ENCODE measurements around the gene PRSS12. TPM values are rescaled to one million over a fixed set of nuclear protein-coding genes. Genes with fewer than 3 reads are reported as not detected.
"Not testable (repeated sequence)": the region's sequence is repeated elsewhere in the genome, so short reads cannot be mapped to it uniquely, and the experiment has no call there.

The PRSS12 gene
- polyA plus RNA-seq, 1 donor from 2014 or later, result 1.1 TPM

DNA sequence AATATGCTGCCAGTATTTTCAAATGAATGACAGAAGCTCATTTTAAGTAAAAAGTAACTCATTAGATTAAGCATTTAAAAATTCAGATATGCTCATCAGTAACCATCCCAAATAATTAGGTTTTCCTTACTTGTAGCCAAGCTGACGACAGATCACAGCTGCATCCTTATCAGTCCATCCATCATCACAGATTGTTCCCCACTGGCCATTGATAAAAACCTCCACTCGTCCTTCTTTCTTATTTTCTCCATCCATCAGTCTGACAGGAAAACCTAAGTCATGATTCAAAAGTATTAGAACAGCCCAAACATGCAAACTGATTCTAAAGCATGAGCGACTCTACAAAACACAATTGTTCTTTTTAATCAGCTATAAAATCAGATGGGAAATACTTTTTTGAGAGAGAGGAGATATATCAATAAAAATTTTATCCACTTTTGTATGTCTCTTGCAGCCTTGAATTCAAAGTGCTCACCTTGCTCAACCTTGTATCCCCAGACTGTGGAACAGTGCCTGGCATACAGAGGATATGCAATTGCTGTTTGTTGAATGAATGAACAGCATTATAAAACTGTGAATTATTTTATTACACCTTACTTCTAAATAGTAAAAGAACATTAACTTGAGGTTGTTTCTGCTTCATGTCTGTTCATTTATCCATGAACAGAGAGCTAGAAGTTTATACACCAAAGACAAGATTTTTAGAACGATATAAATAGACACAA, 44.3 kb downstream of the PRSS12 start:
- H3K36me3 ChIP-seq (ENCODE audit: insufficient read depth, low read length), result no peaks in the 10 kb centered on the region
- no peaks in the 10 kb centered on the region for H4K20me1 ChIP-seq (ENCODE audit: insufficient read depth)
- H3K27me3 ChIP-seq (ENCODE audit: insufficient read depth, low read depth, low read length), result no peaks in the 10 kb centered on the region
- no peaks in the 10 kb centered on the region for H3K9me3 ChIP-seq (ENCODE audit: low read length)
- H2AFZ ChIP-seq (ENCODE audit: low read depth, low read length), result no peak overlapping the region
- H3K9ac ChIP-seq (ENCODE audit: low read length), result no peak overlapping the region
- TF ChIP-seq RAD21 (conservative IDR thresholded peaks at IDR 0.05), result no peak
- no peak overlapping the region for H3K27ac ChIP-seq (ENCODE audit: low read length)
- no peaks in the 10 kb centered on the region for H3F3A ChIP-seq (ENCODE audit: insufficient read depth, low read length, poor library complexity, severe bottlenecking)
- no peaks in the 10 kb centered on the region for H3K79me2 ChIP-seq (replicated peaks; ENCODE audit: insufficient read depth, low read length)
- H3K4me3 ChIP-seq (ENCODE audit: low read length), result no peak overlapping the region
- H3K9me2 ChIP-seq (ENCODE audit: insufficient read depth, low read length), result no peaks in the 10 kb centered on the region
- no peak overlapping the region for H3K4me2 ChIP-seq (ENCODE audit: low read length)

DNA sequence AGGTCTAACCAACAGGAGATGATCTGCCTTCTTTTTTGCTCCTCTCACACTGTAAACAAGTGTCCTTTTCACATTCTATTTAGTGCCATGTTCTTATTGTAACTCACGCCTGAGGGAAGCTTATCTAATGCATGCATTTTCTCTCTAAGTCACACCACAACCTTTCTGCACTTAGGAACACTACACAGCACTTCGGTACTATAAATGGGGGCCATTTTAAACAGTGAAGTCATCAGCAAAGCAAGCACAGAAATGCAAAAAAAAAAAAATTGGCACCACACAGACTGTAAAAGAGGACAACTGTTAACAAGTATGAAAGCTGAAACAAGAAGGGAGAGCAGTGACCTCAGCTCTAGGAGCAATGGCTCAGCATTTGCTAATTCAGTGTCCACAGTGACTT, 45.2 kb downstream of the PRSS12 start:
- Histone ChIP-seq H4K20me1 (ENCODE audit: insufficient read depth) (no peaks in the 10 kb centered on the region), H3K27me3 (ENCODE audit: insufficient read depth, low read depth, low read length) (no peaks in the 10 kb centered on the region), H2AFZ (ENCODE audit: low read depth, low read length) (no peak overlapping the region), H3F3A (ENCODE audit: insufficient read depth, low read length, poor library complexity, severe bottlenecking) (no peaks in the 10 kb centered on the region), H3K36me3 (ENCODE audit: insufficient read depth, low read length) (no peaks in the 10 kb centered on the region), H3K9ac (ENCODE audit: low read length) (no peak overlapping the region), H3K79me2 (replicated peaks; ENCODE audit: insufficient read depth, low read length) (no peaks in the 10 kb centered on the region), H3K4me2 (ENCODE audit: low read length) (no peak overlapping the region), H3K4me3 (ENCODE audit: low read length) (no peak overlapping the region), H3K27ac (ENCODE audit: low read length) (no peak overlapping the region), H3K9me2 (ENCODE audit: insufficient read depth, low read length) (no peaks in the 10 kb centered on the region), H3K9me3 (ENCODE audit: low read length) (no peaks in the 10 kb centered on the region)
- no peak for TF ChIP-seq EP300 (conservative IDR thresholded peaks at IDR 0.05; ENCODE audit: poor library complexity, severe bottlenecking)
- no peak for TF ChIP-seq RAD21 (conservative IDR thresholded peaks at IDR 0.05)
- TF ChIP-seq EZH2 (IDR thresholded peaks at IDR 0.05; ENCODE audit: borderline replicate concordance, insufficient read depth, low read length, poor library complexity, severe bottlenecking), result no peak
- no peak for TF ChIP-seq SMC3 (conservative IDR thresholded peaks at IDR 0.05; ENCODE audit: poor library complexity)
- TF ChIP-seq, protein P1, sequence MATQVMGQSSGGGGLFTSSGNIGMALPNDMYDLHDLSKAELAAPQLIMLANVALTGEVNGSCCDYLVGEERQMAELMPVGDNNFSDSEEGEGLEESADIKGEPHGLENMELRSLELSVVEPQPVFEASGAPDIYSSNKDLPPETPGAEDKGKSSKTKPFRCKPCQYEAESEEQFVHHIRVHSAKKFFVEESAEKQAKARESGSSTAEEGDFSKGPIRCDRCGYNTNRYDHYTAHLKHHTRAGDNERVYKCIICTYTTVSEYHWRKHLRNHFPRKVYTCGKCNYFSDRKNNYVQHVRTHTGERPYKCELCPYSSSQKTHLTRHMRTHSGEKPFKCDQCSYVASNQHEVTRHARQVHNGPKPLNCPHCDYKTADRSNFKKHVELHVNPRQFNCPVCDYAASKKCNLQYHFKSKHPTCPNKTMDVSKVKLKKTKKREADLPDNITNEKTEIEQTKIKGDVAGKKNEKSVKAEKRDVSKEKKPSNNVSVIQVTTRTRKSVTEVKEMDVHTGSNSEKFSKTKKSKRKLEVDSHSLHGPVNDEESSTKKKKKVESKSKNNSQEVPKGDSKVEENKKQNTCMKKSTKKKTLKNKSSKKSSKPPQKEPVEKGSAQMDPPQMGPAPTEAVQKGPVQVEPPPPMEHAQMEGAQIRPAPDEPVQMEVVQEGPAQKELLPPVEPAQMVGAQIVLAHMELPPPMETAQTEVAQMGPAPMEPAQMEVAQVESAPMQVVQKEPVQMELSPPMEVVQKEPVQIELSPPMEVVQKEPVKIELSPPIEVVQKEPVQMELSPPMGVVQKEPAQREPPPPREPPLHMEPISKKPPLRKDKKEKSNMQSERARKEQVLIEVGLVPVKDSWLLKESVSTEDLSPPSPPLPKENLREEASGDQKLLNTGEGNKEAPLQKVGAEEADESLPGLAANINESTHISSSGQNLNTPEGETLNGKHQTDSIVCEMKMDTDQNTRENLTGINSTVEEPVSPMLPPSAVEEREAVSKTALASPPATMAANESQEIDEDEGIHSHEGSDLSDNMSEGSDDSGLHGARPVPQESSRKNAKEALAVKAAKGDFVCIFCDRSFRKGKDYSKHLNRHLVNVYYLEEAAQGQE (IDR thresholded peaks at IDR 0.05; ENCODE audit: borderline replicate concordance), result no peak
- no peak for TF ChIP-seq TAF1 (IDR thresholded peaks at IDR 0.05; ENCODE audit: low read depth)
- no peak for TF ChIP-seq POLR2AphosphoS5 (IDR thresholded peaks at IDR 0.05)
- TF ChIP-seq, protein P2, sequence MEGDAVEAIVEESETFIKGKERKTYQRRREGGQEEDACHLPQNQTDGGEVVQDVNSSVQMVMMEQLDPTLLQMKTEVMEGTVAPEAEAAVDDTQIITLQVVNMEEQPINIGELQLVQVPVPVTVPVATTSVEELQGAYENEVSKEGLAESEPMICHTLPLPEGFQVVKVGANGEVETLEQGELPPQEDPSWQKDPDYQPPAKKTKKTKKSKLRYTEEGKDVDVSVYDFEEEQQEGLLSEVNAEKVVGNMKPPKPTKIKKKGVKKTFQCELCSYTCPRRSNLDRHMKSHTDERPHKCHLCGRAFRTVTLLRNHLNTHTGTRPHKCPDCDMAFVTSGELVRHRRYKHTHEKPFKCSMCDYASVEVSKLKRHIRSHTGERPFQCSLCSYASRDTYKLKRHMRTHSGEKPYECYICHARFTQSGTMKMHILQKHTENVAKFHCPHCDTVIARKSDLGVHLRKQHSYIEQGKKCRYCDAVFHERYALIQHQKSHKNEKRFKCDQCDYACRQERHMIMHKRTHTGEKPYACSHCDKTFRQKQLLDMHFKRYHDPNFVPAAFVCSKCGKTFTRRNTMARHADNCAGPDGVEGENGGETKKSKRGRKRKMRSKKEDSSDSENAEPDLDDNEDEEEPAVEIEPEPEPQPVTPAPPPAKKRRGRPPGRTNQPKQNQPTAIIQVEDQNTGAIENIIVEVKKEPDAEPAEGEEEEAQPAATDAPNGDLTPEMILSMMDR (IDR thresholded peaks at IDR 0.05; ENCODE audit: poor library complexity, severe bottlenecking), result no peak

DNA sequence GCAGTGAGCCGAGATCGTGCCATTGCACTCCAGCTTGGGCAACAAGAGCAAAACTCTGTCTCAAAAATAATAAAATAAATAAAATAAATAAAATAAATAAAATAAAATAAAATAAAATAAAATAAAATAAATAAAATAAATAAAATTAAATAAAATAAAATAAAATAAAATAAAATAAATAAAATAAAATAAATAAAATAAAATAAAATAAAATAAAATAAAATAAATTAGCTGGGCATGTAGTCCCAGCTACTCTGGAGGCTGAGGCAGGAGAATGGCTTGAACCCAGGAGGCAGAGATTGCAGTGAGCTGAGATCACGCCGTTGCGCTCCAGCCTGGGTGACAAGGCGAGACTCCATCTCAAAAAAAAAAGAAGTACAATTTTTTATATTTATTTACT, 53.2 kb downstream of the PRSS12 start:
- H3F3A ChIP-seq (ENCODE audit: insufficient read depth, low read length, poor library complexity, severe bottlenecking); H2AFZ ChIP-seq (ENCODE audit: low read depth, low read length); H3K9me3 ChIP-seq (ENCODE audit: low read length); H3K9me2 ChIP-seq (ENCODE audit: insufficient read depth, low read length); H3K27ac ChIP-seq (ENCODE audit: low read length); H3K36me3 ChIP-seq (ENCODE audit: insufficient read depth, low read length); H3K9ac ChIP-seq (ENCODE audit: low read length); H3K79me2 ChIP-seq (replicated peaks; ENCODE audit: insufficient read depth, low read length); H3K4me2 ChIP-seq (ENCODE audit: low read length); H3K4me3 ChIP-seq (ENCODE audit: low read length); H3K27me3 ChIP-seq (ENCODE audit: insufficient read depth, low read depth, low read length); H4K20me1 ChIP-seq (ENCODE audit: insufficient read depth): not testable (repeated sequence)

All from neural cell (in vitro differentiated cells).